ENCODE measurements around the gene PRAMEF4.
"Not testable (repeated sequence)": the region's sequence is repeated elsewhere in the genome, so short reads cannot be mapped to it uniquely, and the experiment has no call there.

- not testable (repeated sequence) for TF ChIP-seq CTCF, EP300, POLR2A (IDR thresholded peaks at IDR 0.05)
Measured at GRCh38 chr1:12848620-12849019, 37.4 kb downstream of the PRAMEF4 start, which contains the start of gene HNRNPCL1.
